Vagina (tissue), 2 donors: ENCODE measurements around the gene KATNIP. TPM values are rescaled to one million over a fixed set of nuclear protein-coding genes. Genes with fewer than 3 reads are reported as not detected.

ENCODE experiments used
- DNase-seq, 2 donors: peaks; one replicate each; pipeline ENCODE4 v3.0.0-alpha.2; 2017; ENCODE audit errors: extremely low spot score in 2 of 2
- H3K27ac ChIP-seq: fragments of 200-600 bp; sonication (generic); one replicate; pipeline ENCODE4 v1.5.1; 2019
- H3K27me3 ChIP-seq: fragments of 200-600 bp; sonication (generic); one replicate; pipeline ENCODE4 v1.5.1; 2019
- H3K36me3 ChIP-seq, 2 donors: fragments of 200-600 bp; sonication (generic); one replicate each; pipeline ENCODE4 v1.5.1; 2017 to 2019
- H3K4me1 ChIP-seq: fragments of 200-600 bp; sonication (generic); one replicate; pipeline ENCODE4 v1.5.1; 2019
- H3K4me3 ChIP-seq, 2 donors: fragments of 200-600 bp; sonication (generic); 1 replicate in 1 of 2; 2 replicates in 1 of 2; pipeline ENCODE4 v1.5.1; 2016 to 2019
- H3K9me3 ChIP-seq: fragments of 200-600 bp; sonication (generic); one replicate; pipeline ENCODE4 v1.5.1; 2019
- POLR2A ChIP-seq, 2 donors: fragments of 450-650 bp; IDR thresholded peaks; one replicate each; pipeline ENCODE4 v1.6.1; 2017; ENCODE audit warnings: antibody characterized with exemption in 2 of 2, mild to moderate bottlenecking in 2 of 2, moderate library complexity in 2 of 2
- POLR2AphosphoS5 ChIP-seq, 2 donors: sonication (generic); formaldehyde crosslinking; IDR thresholded peaks; one replicate each; pipeline ENCODE4 v1.9.0; 2017; ENCODE audit warnings: antibody characterized with exemption in 2 of 2, mild to moderate bottlenecking in 2 of 2, low read depth in 1 of 2; ENCODE audit not compliant: insufficient read depth in 1 of 2
- intact Hi-C: fragments of 100-400 bp; cut with DNase I; formaldehyde crosslinking; loops from one replicate; pipeline ENCODE4 v1.15.1; 2023
- total RNA-seq: library from RNA; depleted of rRNA; stranded (reverse); fragments of >200 nt; gene quantifications from one replicate; pipeline ENCODE4 v1.2.3, GENCODE V29; 2016
- TF ChIP-seq, protein P1 (sequence below), 3 experiments: fragments of 450-650 bp in 2 of 3; fragments of 200-600 bp in 1 of 3; sonication (generic) in 1 of 3; IDR thresholded peaks; one replicate each; pipeline ENCODE4 v1.5.1; 2017 to 2019; ENCODE audit warnings: antibody characterized with exemption in 3 of 3, mild to moderate bottlenecking in 2 of 3, moderate library complexity in 2 of 3

Gene KATNIP
- total RNA-seq, 1 donor from 2014 or later: 27.0 TPM

DNA sequence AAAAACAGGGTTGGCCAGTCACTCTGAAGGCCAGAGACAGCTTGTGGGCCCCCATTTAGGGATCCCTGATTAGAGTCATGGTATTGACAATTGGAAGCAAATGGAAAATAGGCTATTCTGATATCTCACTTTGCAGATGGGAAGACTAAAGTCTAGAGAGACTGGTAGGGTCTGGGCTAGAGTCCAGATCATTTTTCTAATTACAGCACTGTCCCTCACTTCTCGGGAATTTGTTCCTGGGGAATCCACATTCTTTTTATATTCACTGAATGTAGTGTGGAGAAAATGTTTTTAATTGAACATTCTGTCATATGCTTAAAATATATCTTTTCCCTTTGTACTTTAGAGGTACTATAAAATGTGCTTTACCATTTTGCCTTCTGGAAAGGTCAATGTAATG, 1.1 kb downstream of the KATNIP start:
- no peak overlapping the region for H3K27ac ChIP-seq
- no peak for DNase-seq
- peaks cover 44% of the 10 kb centered on the region for H3K4me1 ChIP-seq
- no peaks in the 10 kb centered on the region for H3K36me3 ChIP-seq
- peak overlapping the region in 1 of 2 donors; percentile 84 for H3K4me3 ChIP-seq
- H3K27me3 ChIP-seq: no peaks in the 10 kb centered on the region
- TF ChIP-seq POLR2A (IDR thresholded peaks at IDR 0.05) (no peak), POLR2AphosphoS5 (IDR thresholded peaks at IDR 0.05; ENCODE audit: insufficient read depth in 1 of 2, low read depth in 1 of 2) (no peak)
- TF ChIP-seq, protein P1, sequence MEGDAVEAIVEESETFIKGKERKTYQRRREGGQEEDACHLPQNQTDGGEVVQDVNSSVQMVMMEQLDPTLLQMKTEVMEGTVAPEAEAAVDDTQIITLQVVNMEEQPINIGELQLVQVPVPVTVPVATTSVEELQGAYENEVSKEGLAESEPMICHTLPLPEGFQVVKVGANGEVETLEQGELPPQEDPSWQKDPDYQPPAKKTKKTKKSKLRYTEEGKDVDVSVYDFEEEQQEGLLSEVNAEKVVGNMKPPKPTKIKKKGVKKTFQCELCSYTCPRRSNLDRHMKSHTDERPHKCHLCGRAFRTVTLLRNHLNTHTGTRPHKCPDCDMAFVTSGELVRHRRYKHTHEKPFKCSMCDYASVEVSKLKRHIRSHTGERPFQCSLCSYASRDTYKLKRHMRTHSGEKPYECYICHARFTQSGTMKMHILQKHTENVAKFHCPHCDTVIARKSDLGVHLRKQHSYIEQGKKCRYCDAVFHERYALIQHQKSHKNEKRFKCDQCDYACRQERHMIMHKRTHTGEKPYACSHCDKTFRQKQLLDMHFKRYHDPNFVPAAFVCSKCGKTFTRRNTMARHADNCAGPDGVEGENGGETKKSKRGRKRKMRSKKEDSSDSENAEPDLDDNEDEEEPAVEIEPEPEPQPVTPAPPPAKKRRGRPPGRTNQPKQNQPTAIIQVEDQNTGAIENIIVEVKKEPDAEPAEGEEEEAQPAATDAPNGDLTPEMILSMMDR (IDR thresholded peaks at IDR 0.05): no peak
- no peaks in the 10 kb centered on the region for H3K9me3 ChIP-seq
- intact Hi-C loops: no loop called here

DNA sequence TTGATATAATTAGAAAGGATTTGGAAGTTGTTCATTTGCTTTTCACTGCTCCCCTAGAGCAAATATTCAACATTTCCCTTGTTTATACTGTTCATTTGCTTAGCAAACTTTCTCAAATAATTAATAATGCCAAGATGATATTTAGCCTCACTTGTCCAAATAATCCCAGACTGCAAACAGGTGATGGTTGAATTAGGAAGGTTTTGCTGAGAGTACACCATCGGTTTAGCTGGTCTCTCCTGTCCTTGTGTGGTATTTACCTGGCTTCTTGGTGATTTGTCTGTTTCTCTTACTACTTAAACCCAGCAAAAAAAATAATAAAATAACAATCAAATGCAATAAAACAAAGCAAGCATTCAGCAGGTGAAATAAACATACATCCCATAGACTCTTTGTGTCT, 6.5 kb downstream of the KATNIP start:
- no peak for DNase-seq
- intact Hi-C loops: no loop called here
- TF ChIP-seq POLR2A (IDR thresholded peaks at IDR 0.05): no peak
- no peak for TF ChIP-seq POLR2AphosphoS5 (IDR thresholded peaks at IDR 0.05; ENCODE audit: insufficient read depth in 1 of 2, low read depth in 1 of 2)
- TF ChIP-seq, protein P1 (IDR thresholded peaks at IDR 0.05): no peak
- H3K9me3 ChIP-seq: no peaks in the 10 kb centered on the region
- no peaks in the 10 kb centered on the region for H3K4me1 ChIP-seq
- H3K4me3 ChIP-seq: no peak overlapping the region
- no peaks in the 10 kb centered on the region for H3K27me3 ChIP-seq
- no peak overlapping the region for H3K27ac ChIP-seq
- no peaks in the 10 kb centered on the region for H3K36me3 ChIP-seq

DNA sequence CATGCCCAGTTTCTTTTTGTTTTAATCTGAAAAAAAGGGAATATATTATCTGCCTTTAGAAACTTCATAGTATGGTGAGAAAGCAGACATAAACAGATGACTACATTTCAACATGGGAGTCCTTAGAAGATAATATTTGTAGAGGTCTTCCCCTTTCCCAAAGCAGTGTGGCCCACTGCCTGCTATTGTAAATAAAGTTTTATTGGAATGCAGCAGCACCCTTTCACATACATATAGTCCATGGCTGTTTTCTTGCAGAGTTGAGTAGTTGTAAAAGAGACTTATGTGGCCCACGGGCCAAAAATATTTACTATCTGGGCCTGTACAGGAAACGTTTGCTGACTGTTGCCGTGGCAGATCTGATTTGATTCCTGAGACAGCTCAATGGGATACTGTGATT, 8.5 kb downstream of the KATNIP start:
- Histone ChIP-seq H3K4me3 (no peak overlapping the region), H3K4me1 (no peaks in the 10 kb centered on the region), H3K27ac (no peak overlapping the region), H3K9me3 (no peaks in the 10 kb centered on the region), H3K27me3 (no peaks in the 10 kb centered on the region), H3K36me3 (no peaks in the 10 kb centered on the region)
- DNase-seq: no peak
- intact Hi-C loops: no loop called here
- TF ChIP-seq POLR2AphosphoS5 (IDR thresholded peaks at IDR 0.05; ENCODE audit: insufficient read depth in 1 of 2, low read depth in 1 of 2) (no peak), POLR2A (IDR thresholded peaks at IDR 0.05) (no peak)
- TF ChIP-seq, protein P1 (IDR thresholded peaks at IDR 0.05): no peak

DNA sequence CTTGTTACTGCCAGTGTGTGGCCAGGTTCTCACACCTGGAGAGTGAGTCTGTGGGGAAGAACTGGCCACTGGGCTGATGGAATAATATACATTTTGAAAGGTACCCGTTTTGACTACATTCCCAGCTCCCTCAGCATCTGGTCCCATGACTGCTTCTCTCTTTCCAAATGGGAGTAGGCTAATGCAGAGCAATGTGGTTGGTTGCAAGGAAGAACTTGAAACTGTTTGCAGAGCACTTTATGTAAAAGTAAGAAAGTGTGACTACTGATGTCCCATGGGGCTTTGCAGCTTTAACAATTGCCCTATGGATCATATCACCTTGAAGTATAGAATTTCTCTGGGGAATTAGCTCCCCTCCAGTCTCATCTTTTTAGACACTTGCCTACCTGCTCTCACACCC, 9.0 kb downstream of the KATNIP start:
- no peaks in the 10 kb centered on the region for H3K9me3 ChIP-seq
- H3K4me1 ChIP-seq: no peaks in the 10 kb centered on the region

DNA sequence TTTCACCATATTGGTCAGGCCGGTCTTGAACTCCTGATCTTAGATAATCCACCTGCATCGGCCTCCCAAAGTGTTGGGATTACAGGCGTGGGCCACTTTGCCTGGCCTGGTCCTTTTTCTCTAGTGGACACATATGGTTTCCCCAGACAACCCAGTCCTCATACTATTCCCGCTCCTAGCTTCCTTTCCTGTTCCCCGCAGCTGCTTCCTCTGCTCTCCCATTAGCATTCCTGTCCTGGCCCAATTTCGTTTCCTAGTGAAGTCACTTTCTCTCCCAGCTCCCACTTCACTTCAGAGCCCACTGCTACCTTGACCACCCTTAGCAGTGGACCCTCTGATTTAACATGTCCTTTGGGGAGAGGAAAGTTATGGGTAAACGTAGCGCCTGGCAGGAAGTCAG, 11.3 kb downstream of the KATNIP start:
- Histone ChIP-seq H3K27me3 (no peaks in the 10 kb centered on the region), H3K36me3 (no peaks in the 10 kb centered on the region), H3K9me3 (no peaks in the 10 kb centered on the region), H3K27ac (no peak overlapping the region), H3K4me1 (no peaks in the 10 kb centered on the region), H3K4me3 (no peak overlapping the region)
- no peak for DNase-seq
- TF ChIP-seq POLR2A (IDR thresholded peaks at IDR 0.05): no peak
- TF ChIP-seq, protein P1 (IDR thresholded peaks at IDR 0.05): no peak
- TF ChIP-seq POLR2AphosphoS5 (IDR thresholded peaks at IDR 0.05; ENCODE audit: insufficient read depth in 1 of 2, low read depth in 1 of 2): no peak
- intact Hi-C loops: no loop called here

More for the DNA sequence above, 9.0 kb downstream of the KATNIP start:
- intact Hi-C loops: no loop called here
- H3K27ac ChIP-seq: no peak overlapping the region
- TF ChIP-seq POLR2A (IDR thresholded peaks at IDR 0.05): no peak
- no peak for TF ChIP-seq POLR2AphosphoS5 (IDR thresholded peaks at IDR 0.05; ENCODE audit: insufficient read depth in 1 of 2, low read depth in 1 of 2)
- TF ChIP-seq, protein P1 (IDR thresholded peaks at IDR 0.05): no peak
- DNase-seq: no peak
- H3K27me3 ChIP-seq: no peaks in the 10 kb centered on the region
- no peaks in the 10 kb centered on the region for H3K36me3 ChIP-seq
- H3K4me3 ChIP-seq: no peak overlapping the region
